ENCODE results near the gene CD33. TPM values are rescaled to one million over a fixed set of nuclear protein-coding genes. Genes with fewer than 3 reads are reported as not detected.

The CD33 gene
- total RNA-seq, result not detected in 2 replicates

GRCh38 chr19:51224898-51225393 lies at the start of gene CD33:
CD33 (plus strand) TSS chr19:51225080; CDS start chr19:51225119, 39 bp downstream.

GRCh38 chr19:51250786-51251467 lies 26.0 kb downstream of the CD33 start, which contains the start of gene SIGLECL1:
SIGLECL1 (plus strand) TSS chr19:51251080; CDS start chr19:51264073, 12,993 bp downstream.

Other genes starting within 250 kb of the CD33 start
- not detected in 2 replicates for gene KLK7, start 241.2 kb upstream of the CD33 start, total RNA-seq
- gene KLK8, start 223.5 kb upstream of the CD33 start, total RNA-seq, result not detected in 2 replicates
- not detected in 2 replicates for gene KLK10, start 205.4 kb upstream of the CD33 start, total RNA-seq
- 0.17 TPM in 1 of 2 replicates, not detected in the other for gene KLK11, start 198.5 kb upstream of the CD33 start, total RNA-seq
- gene KLK12, start 190.1 kb upstream of the CD33 start, total RNA-seq, result not detected in 2 replicates
- not detected in 2 replicates for gene KLK13, start 160.0 kb upstream of the CD33 start, total RNA-seq
- gene KLK14, start 142.2 kb upstream of the CD33 start, total RNA-seq, result not detected in 2 replicates
- 2.4 and 4.3 TPM in 2 replicates for gene CTU1, start 116.7 kb upstream of the CD33 start, total RNA-seq
- under 0.01 TPM in 1 of 2 replicates, not detected in the other for gene SIGLEC9, start 100.2 kb upstream of the CD33 start, total RNA-seq
- not detected in 2 replicates for gene SIGLEC7, start 82.8 kb upstream of the CD33 start, total RNA-seq
- gene SIGLECL1, start 26.0 kb downstream of the CD33 start, total RNA-seq, result not detected in 2 replicates
- gene IGLON5, start 86.6 kb downstream of the CD33 start, total RNA-seq, result not detected in 2 replicates
- gene VSIG10L, start 117.1 kb downstream of the CD33 start, total RNA-seq, result 0.32 and 0.43 TPM in 2 replicates
- gene ETFB, start 141.3 kb downstream of the CD33 start, total RNA-seq, result 405 and 442 TPM in 2 replicates
- not detected in 2 replicates for gene CLDND2, start 143.9 kb downstream of the CD33 start, total RNA-seq
- not detected in 2 replicates for gene NKG7, start 147.6 kb downstream of the CD33 start, total RNA-seq
- gene LIM2, start 162.9 kb downstream of the CD33 start, total RNA-seq, result not detected in 2 replicates
- gene C19orf84, start 165.5 kb downstream of the CD33 start, total RNA-seq, result not detected in 2 replicates
- not detected in 2 replicates for gene SIGLEC10, start 192.6 kb downstream of the CD33 start, total RNA-seq
- not detected in 2 replicates for gene SIGLEC8, start 233.4 kb downstream of the CD33 start, total RNA-seq